Subcutaneous adipose tissue (tissue), 4 donors: ENCODE data around the gene CRAT. TPM values are rescaled to one million over a fixed set of nuclear protein-coding genes. Genes with fewer than 3 reads are reported as not detected.

ENCODE experiments used
- total RNA-seq, 4 donors: library from RNA; depleted of rRNA; stranded (reverse); fragments of >200 nt; gene quantifications; one replicate each; pipeline ENCODE4 v1.1.0, GENCODE V29; 2016
- TF ChIP-seq, protein P1 (sequence below): fragments of 450-650 bp; IDR thresholded peaks from one replicate; pipeline ENCODE4 v1.5.1; 2016; ENCODE audit warnings: low read depth, mild to moderate bottlenecking, control low read depth, antibody characterized with exemption, moderate library complexity

The CRAT gene
- total RNA-seq, 4 donors from 2014 or later, result 41.3 to 141 (median 68.7) TPM

DNA sequence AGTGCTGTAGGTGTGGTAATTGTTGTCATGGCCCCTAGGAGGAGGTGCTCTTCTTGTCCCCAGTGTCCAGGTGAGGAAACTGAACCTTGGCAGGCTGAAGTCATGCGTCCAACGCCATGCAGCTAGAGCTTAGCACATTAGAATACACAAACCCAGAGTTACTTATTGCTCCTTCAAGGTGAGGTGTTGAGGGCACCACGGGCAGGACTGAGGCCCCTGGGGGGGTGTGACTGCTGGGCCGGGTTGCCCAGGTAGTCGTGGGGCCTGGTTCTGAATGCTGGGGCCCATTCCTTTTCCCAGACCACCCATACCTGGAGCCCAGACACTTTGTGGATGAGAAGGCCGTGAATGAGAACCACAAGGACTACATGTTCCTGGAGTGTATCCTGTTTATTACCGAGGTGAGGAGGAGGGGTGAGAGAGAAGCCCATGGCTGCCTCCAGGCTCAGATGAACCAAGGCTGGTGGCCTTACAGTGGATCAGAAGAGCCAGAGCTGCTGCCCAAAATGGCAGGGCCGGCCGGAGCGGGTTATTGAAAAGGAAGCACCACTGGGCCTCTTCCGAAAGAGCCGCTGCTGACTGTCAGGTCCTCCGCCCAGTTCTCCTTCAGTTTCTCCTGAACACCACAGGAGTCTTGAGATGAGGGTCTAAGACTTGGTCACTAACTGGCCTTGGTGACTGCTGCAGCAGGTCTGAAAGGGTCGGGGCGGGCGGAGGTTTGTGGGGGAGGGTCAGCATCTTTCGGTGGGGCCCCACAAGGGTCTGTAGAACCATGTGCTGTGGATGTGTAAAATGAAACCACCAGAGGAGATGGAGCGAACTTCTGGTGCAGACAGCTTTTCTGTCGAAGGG, 26.9 kb upstream of the CRAT start:
- TF ChIP-seq, protein P1, sequence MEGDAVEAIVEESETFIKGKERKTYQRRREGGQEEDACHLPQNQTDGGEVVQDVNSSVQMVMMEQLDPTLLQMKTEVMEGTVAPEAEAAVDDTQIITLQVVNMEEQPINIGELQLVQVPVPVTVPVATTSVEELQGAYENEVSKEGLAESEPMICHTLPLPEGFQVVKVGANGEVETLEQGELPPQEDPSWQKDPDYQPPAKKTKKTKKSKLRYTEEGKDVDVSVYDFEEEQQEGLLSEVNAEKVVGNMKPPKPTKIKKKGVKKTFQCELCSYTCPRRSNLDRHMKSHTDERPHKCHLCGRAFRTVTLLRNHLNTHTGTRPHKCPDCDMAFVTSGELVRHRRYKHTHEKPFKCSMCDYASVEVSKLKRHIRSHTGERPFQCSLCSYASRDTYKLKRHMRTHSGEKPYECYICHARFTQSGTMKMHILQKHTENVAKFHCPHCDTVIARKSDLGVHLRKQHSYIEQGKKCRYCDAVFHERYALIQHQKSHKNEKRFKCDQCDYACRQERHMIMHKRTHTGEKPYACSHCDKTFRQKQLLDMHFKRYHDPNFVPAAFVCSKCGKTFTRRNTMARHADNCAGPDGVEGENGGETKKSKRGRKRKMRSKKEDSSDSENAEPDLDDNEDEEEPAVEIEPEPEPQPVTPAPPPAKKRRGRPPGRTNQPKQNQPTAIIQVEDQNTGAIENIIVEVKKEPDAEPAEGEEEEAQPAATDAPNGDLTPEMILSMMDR, result no peak

DNA sequence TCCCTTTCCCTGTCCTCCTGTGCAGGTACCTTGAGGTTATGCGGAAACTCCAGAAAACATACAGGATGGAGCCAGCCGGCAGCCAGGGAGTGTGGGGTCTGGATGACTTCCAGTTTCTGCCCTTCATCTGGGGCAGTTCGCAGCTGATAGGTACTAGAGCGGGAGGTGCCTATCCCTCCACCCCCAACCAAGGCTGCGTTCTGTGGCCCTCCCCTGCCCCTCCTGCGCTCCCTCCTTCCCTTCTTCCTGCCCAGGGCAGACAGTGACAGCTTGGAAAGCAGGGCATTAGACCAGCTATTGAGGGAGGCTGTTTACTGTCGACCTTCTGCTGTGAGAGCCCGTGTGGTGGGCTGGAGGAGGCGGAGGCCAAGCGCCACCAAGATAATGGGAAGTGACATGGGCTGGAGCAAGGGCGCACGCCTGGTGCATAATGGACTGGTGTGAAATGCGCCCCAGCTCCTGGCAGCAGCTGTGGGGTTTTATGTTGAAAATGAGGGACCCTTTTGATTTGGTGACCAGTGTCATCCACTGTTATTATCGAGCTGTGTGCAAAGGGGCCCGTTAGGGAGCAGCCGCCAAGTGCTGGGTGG, 25.9 kb upstream of the CRAT start:
- TF ChIP-seq, protein P1, result no peak

DNA sequence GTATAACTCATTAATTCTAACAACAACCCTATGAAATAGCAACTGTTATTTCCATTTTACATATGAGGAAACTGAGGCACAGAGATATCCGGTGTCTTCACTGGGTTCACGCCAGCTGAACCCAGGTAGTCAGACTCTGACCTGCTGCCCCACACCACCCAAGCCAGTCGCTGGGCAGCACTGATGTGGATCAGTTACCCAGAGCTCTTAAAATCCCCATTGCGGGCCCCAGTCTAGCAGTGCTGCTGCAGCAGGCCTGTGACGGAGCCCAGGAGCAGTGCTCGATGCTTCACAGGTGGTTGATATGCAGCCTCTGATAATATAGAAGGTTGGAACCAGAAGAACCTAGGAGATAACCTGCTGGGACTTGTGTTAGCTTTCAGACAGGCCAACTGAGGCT, 24.9 kb upstream of the CRAT start:
- TF ChIP-seq, protein P1, result no peak

DNA sequence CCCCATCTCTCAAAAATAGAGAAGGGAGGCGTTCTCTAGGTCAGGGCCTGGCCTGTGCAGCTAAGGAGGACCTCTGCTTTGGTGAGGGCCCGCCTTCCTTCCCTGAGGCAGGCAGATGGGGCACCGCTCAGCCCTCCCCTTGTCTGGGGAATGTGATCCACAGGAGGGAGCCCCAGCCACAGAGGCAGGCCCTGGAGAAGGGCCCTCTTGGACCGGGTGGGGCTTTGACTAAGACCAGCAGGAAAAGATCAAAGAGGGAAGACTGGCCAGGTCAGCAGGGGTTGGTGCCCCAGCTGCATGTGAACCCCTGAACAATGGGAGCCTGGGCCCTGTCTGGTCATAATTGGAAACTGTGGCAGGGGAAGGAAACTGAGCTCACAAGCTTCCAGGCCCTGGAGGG, 22.5 kb upstream of the CRAT start:
- TF ChIP-seq, protein P1, result no peak

DNA sequence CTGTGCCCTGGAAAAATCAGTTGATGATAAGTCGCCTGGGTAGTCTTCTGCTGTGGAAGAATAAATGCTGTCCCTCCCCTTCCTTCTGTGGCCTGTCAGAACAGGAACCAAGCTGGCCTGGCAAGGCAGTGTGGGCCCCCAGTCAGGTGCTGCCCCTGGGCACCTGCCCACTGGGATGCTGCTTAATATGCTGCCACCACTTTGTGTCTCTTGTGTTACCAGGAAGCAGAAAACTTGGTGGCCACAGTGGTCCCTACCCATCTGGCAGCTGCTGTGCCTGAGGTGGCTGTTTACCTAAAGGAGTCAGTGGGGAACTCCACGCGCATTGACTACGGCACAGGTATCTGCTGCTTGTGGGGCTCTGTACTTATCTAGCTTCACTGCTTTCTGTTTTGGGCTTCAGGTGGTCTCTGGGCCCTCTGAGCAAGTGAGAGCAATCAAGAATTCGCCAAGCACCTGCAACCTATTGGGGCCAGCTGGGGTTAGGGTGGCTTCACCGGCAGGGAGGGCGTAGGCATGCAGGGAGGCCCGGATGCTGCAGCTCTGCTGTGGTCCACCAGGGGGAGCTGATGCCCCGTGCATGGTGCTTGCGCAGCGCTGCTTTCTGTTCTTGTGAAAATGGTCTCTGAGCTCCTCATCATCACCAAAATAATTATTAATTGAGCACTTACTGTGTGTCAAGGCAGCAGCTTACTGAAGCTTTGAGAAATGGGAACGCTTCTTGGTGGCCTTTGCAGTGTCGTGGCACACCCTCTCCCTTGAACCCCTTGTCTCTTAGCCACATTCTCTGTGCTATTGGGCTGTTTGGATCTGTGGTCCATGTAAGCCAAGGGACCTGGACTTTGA, 20.9 kb upstream of the CRAT start:
- TF ChIP-seq, protein P1, result no peak

DNA sequence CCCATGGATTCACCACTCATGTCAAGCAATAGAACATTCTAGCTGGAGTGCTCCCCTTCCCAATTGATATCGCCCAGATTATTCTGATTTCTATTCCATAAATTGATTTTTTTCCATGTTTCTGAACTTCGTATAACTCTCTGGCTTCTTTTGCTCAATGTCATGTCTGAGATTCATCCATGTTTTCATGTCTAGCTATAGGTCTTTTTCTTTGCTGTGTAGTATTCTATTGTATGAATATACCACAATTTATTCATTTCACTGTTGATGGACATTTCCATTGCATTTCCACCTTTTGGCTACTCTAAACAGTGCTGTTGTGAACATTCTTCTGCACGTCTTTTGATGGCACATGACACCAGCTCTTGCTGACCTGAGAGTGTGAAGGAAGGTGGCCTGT, 20.2 kb upstream of the CRAT start:
- TF ChIP-seq, protein P1, result no peak

DNA sequence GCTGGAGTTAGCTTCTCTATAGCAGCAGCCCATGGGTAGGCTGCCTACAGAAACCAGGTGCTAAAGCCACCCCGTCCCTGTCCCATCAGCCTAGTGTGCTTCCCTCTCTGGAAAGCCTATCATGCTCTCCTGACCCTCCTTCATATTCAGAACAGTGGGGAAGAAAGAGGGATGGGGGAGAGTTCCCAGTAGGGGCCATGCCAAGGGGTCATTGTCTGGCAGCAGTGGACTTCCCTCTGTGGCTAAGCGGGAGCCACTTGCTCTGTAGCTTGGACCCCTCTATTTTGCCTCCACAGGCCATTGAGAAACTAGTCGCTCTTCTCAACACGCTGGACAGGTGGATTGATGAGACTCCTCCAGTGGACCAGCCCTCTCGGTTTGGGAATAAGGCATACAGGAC, 18.1 kb upstream of the CRAT start:
- TF ChIP-seq, protein P1, result no peak
